HG03196 (cell line): Measurements from ENCODE around the gene SLC30A4.
"Not testable (repeated sequence)": the region's sequence is repeated elsewhere in the genome, so short reads cannot be mapped to it uniquely, and the experiment has no call there.

ENCODE experiments used
- ATAC-seq: cut with Tn5 transposase; IDR thresholded peaks from one replicate; pipeline ENCODE4 v1.9.1; 2021; ENCODE audit not compliant: unreplicated experiment

The SLC30A4 gene

GRCh38 chr15:45510758-45511280 lies 11.7 kb downstream of the SLC30A4 start:
- no peak for ATAC-seq

DNA sequence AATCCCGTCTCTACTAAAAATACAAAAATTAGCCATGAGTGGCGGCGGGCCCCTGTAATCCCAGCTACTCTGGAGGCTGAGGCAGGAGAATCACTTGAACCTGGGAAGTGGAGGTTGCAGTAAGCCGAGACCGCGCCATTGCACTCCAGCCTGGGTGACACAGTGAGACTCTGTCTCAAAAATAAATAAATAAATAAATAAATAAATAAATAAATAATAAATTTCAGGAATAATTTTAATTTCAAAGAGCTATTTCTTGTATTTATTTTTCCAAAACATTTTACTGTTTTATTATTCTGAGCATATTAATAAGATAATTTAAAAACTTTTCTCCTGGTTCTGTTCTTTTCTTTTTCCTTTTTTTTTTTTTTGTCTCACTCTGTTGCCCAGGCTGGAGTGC lies 15.4 kb downstream of the SLC30A4 start:
- not testable (repeated sequence) for ATAC-seq

DNA sequence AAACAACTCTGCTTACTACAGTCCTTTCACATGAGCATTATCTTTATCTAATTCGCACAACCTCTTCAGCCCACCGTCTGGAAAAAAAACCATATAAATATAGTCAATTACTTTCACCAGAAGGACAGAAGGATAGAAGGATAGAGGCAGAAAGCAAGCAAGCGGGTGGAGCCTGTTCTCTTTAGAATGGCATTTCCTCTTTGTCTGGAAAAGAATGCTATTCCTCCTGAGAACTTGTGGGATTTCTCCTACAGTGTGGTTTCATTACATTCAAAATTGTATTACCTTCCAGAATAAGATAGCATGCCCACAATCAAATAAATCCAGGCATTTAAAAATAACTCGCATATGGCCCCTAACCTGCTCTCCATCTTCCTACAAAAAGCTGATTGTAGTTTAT lies 23.1 kb downstream of the SLC30A4 start:
- ATAC-seq: no peak

- ATAC-seq: no peak
Observed at GRCh38 chr15:45498701-45499100, 23.9 kb downstream of the SLC30A4 start.

DNA sequence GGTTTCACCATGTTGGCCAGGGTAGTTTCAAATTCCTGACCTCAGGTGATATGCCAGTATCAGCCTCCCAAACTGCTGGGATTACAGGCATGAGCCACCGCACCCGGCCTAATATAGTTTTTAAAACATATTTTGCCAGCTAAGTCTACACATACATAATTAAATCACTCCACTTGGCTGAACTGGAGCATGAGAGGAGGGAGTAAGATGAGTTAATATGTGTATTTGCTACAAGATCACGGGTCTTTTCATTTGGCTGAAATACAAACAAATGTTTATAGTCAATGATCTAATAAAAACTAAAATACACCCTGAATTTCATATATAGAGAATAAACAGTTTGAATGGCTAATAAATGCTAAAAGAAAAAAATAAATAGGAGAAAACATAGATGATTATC lies 25.3 kb downstream of the SLC30A4 start:
- no peak for ATAC-seq

DNA sequence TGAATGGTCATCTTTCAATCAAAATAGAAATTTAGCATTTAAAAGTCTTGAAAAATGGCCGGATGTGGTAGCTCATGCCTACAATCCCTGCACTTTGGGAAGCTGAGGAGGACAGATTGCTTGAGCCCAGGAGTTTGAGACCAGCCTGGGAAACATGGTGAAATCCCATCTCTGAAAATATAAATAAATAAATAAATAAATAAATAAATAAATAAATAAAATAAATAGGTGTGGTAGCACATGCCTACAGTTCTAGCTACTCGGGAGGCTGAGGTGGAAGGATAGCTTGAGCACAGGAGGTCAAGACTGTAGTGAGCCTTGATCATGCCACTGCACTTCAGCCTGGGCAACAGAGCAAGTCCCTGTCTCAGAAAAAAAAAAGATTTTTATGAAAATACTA lies 25.9 kb downstream of the SLC30A4 start:
- no peak for ATAC-seq

- no peak for ATAC-seq
Observed at GRCh38 chr15:45495588-45495987, 27.0 kb downstream of the SLC30A4 start.

DNA sequence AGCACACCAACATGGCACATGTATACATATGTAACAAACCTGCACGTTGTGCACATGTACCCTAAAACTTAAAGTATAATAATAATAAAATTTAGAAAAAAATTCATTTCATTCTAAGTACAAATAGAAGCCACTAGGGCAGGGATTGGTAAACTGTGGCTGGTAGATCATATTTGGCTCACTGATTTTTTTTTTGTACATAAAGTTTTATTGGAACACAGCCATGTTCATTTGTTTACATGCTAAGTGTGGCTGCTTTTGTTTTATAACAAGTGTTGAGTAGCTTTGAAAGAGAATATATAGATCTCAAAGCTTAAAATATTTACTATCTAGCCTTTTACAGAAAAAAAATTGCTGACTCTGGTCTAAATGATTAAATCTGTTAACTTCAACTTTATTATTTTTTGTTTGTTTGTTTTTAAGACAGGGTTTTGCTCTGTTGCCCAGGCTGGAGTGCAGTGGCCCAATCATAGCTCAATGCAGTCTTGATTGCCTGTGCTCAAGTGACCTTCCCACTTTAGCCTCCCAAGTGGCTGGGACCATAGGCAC lies 32.8 kb downstream of the SLC30A4 start:
- ATAC-seq: no peak

GRCh38 chr15:45486317-45486716 lies 36.2 kb downstream of the SLC30A4 start:
- ATAC-seq: no peak

DNA sequence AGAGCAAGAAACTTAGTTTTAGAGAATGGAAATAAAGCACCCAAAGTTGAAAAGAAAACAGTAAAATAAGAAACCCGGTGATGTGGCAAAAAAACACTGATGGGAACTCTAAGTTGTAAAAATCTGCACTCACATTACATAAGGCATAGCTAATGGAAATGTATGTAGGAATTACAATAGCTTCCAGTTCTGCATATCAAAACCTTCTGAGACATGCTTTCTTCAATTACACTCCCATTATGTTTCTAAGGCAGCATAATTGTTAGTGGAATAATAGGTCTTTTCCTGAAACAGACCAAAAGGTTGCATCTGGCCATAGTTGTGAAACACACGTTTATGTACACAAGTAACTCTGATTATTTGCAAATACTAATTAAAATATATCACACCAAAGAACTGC lies 41.4 kb downstream of the SLC30A4 start:
- ATAC-seq: no peak

DNA sequence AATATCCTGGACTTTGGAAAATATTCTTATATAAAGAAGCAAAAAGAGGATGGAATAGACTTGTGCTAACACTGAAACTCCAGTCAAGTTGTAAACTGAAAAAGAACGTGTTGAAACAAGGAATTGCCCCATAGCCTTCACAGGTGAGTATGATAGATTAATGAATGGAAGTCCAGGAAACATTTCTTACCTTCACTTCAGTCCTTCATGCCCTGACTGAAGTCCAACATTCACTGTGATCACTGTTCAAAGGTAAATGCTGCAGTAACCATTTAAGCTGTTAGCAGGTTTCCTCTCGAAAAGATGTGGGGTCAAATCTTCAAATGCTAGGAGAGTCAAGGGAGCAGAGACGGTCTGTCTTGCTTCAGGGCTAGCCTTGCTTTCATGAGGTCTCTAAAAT lies 46.1 kb downstream of the SLC30A4 start:
- no peak for ATAC-seq

DNA sequence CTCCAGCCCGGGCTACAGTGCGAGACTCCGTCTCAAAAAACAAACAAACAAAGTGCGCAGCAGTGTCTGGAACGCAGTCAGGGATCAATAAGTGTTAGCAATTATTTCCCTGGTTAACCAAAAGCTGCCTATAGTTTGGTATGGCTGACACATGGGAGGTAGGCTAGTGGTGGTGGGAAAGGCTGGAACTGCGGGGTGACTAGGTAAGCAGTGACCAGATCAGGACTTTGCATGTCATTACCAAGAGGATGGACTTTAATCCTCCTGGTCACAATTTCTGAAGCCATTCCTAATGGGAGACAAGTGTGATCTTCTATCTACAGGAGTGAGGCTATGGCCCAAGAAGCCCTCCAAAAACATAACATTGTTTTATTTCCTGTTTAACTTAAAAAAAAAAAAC lies 47.8 kb downstream of the SLC30A4 start:
- ATAC-seq: no peak

GRCh38 chr15:45473068-45473467 lies 49.5 kb downstream of the SLC30A4 start:
- no peak for ATAC-seq

GRCh38 chr15:45471151-45471550 lies 51.4 kb downstream of the SLC30A4 start:
- ATAC-seq: no peak

DNA sequence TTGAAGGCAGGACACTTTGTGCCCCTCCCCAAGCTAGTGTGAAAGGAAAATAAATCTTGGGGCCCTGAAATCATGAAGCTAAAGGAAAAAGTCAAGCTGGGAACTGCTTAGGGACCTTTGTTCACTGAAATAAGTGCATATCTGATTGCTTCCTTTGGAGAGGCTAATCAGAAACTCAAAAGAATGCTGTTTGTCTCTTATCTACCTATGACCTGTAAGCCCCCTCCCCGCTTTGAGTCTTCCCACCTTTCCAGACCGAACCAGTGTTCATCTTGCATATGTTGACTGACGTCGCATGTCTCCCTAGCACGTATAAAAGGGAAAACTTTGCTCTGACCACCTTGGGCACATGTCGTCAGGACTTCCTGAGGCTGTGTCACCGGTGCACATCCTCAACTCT lies 53.1 kb downstream of the SLC30A4 start:
- ATAC-seq: no peak

- no peak for ATAC-seq
Observed at GRCh38 chr15:45469027-45469426, 53.5 kb downstream of the SLC30A4 start.

DNA sequence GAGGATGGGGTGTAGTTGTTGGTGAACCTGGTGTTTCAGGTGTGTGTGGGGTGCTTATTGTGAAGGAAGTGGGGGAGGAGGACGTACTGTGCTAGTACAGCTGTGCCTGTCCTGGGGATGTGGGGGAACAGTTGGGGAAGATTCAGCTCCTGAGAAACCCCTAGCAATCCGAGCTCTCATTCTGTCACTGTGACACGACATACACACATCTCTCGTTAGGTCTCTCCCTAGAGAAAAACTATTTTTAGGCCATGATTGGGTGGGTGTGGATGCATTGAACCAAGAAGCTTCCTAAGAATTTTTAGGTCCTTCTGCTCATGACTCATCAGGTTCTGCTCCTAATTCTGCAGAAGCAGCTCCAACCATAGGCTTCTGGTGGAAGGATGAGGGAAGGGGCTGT lies 54.3 kb downstream of the SLC30A4 start:
- no peak for ATAC-seq

GRCh38 chr15:45458746-45459403 lies 63.7 kb downstream of the SLC30A4 start:
- ATAC-seq: no peak

- peak; percentile 67 for ATAC-seq
Observed at GRCh38 chr15:45457641-45458539, 64.7 kb downstream of the SLC30A4 start.

DNA sequence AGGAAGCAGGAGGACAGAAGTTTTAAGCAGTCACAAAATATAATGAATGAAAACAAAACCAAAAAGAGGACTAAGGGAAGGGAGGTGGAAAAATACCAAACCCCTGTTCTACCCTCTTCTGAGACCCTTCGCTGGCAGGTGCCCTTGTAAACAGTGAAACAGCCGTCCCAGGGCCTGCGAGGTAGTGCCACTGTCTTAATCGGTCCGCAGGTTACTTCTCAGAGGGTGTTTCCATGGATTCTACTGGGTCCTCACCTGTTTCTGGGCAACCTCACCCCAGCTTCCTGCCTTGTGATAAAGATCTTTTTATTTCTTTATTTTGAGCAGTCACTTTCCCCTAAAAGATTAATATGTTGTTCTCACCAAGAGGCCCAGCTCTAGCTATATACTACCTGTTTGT lies 65.3 kb downstream of the SLC30A4 start:
- ATAC-seq: no peak

- no peak for ATAC-seq
Observed at GRCh38 chr15:45456212-45457106, 66.1 kb downstream of the SLC30A4 start.
